ENCODE data around the gene POLDIP2.

POLDIP2 gene

DNA sequence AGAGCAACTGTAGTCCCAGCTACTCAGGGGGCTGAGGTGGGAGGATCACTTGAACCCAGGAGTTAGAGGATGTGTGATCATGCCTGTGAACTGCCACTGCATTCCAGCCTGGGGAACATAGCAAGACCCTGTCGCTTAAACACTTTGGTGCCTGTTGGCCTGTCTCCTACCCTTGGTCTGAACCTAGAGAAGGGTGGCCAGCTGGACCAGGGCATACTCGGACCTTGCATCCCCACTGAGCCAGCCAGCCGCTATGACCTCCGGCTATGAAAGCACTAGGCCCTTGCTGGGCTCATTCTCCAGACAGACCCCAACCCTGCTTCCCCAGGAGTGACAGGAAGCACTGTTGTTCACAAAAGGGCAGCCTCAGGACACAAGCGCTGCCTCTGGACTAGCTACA lies 26.7 kb downstream of the POLDIP2 start:
- Histone ChIP-seq H3K9me2 (replicated peaks; ENCODE audit: insufficient read depth, low read length) (no peaks in the 10 kb centered on the region), H3K9ac (ENCODE audit: low read length) (no peak overlapping the region), H2AFZ (ENCODE audit: low read depth, low read length, severe bottlenecking) (no peak overlapping the region), H3F3A (ENCODE audit: insufficient read depth) (no peaks in the 10 kb centered on the region), H3K79me2 (ENCODE audit: insufficient read depth, low read length) (peaks cover 3% of the 10 kb centered on the region; the same call in 1 of the 2 replicates), H3K9me3 (ENCODE audit: insufficient read depth, low read length) (no peaks in the 10 kb centered on the region), H3K27me3 (ENCODE audit: low read length) (no peaks in the 10 kb centered on the region), H3K27ac (ENCODE audit: low read depth, low read length) (no peak overlapping the region), H3K4me2 (ENCODE audit: low read depth, low read length, poor library complexity, severe bottlenecking) (no peak overlapping the region), H3K36me3 (ENCODE audit: low read length) (peaks cover 12% of the 10 kb centered on the region), H4K20me1 (ENCODE audit: low read depth, low read length) (0 out of 2 replicates have a peak, but pooled peaks cover 3% of the 10 kb centered on the region), H3K4me3 (ENCODE audit: insufficient read depth, low read length, poor library complexity, severe bottlenecking) (no peak overlapping the region)
- TF ChIP-seq CTCF (IDR thresholded peaks at IDR 0.05; ENCODE audit: insufficient read depth, low read length, poor library complexity, severe bottlenecking): no peak
- no peak for TF ChIP-seq EZH2phosphoT487 (conservative IDR thresholded peaks at IDR 0.05; ENCODE audit: low read length)

DNA sequence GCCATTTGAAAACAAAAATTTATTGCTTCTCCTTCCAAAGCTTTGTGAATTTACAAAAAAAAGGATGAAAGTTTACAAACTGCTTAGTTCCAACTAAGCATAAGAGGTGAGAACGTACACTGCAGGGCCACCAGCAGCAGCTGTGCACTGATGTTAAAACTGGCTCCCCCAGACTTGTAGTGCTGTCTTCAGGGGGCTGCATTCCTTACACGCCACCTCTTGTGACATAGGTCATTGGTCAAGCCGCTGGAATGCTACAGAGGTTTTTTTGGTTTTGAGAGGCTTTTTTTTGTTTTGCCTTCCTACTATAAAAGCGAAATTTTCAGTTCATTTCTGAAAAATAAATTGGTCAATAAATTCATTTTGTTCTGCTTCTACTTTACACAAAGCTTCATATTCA lies 29.0 kb downstream of the POLDIP2 start:
- Histone ChIP-seq H3K4me3 (ENCODE audit: insufficient read depth, low read length, poor library complexity, severe bottlenecking) (no peak overlapping the region), H3K9ac (ENCODE audit: low read length) (no peak overlapping the region), H3K9me2 (replicated peaks; ENCODE audit: insufficient read depth, low read length) (no peaks in the 10 kb centered on the region), H3K27ac (ENCODE audit: low read depth, low read length) (no peak overlapping the region), H3F3A (ENCODE audit: insufficient read depth) (no peaks in the 10 kb centered on the region), H2AFZ (ENCODE audit: low read depth, low read length, severe bottlenecking) (no peak overlapping the region), H4K20me1 (ENCODE audit: low read depth, low read length) (0 out of 2 replicates have a peak, but pooled peaks cover 7% of the 10 kb centered on the region), H3K79me2 (ENCODE audit: insufficient read depth, low read length) (peaks cover 26% of the 10 kb centered on the region), H3K9me3 (ENCODE audit: insufficient read depth, low read length) (no peaks in the 10 kb centered on the region), H3K36me3 (ENCODE audit: low read length) (peaks cover 12% of the 10 kb centered on the region), H3K4me2 (ENCODE audit: low read depth, low read length, poor library complexity, severe bottlenecking) (no peak overlapping the region), H3K27me3 (ENCODE audit: low read length) (no peaks in the 10 kb centered on the region)
- TF ChIP-seq CTCF (IDR thresholded peaks at IDR 0.05; ENCODE audit: insufficient read depth, low read length, poor library complexity, severe bottlenecking) (no peak), EZH2phosphoT487 (conservative IDR thresholded peaks at IDR 0.05; ENCODE audit: low read length) (no peak)

GRCh38 chr17:28327709-28328108 lies 29.6 kb downstream of the POLDIP2 start:
- Histone ChIP-seq H3K9me3 (ENCODE audit: insufficient read depth, low read length) (no peaks in the 10 kb centered on the region), H3K27me3 (ENCODE audit: low read length) (no peaks in the 10 kb centered on the region), H3K4me3 (ENCODE audit: insufficient read depth, low read length, poor library complexity, severe bottlenecking) (no peak overlapping the region), H3F3A (ENCODE audit: insufficient read depth) (no peaks in the 10 kb centered on the region), H3K27ac (ENCODE audit: low read depth, low read length) (no peak overlapping the region), H4K20me1 (ENCODE audit: low read depth, low read length) (peaks cover 10% of the 10 kb centered on the region; the same call in 1 of the 2 replicates), H3K36me3 (ENCODE audit: low read length) (peaks cover 12% of the 10 kb centered on the region), H2AFZ (ENCODE audit: low read depth, low read length, severe bottlenecking) (no peak overlapping the region), H3K4me2 (ENCODE audit: low read depth, low read length, poor library complexity, severe bottlenecking) (no peak overlapping the region), H3K79me2 (ENCODE audit: insufficient read depth, low read length) (peaks cover 32% of the 10 kb centered on the region), H3K9ac (ENCODE audit: low read length) (no peak overlapping the region), H3K9me2 (replicated peaks; ENCODE audit: insufficient read depth, low read length) (no peaks in the 10 kb centered on the region)
- TF ChIP-seq EZH2phosphoT487 (conservative IDR thresholded peaks at IDR 0.05; ENCODE audit: low read length) (no peak), CTCF (IDR thresholded peaks at IDR 0.05; ENCODE audit: insufficient read depth, low read length, poor library complexity, severe bottlenecking) (no peak)
